ENCODE data around the gene KCNIP4. TPM values are rescaled to one million over a fixed set of nuclear protein-coding genes. Genes with fewer than 3 reads are reported as not detected.

The KCNIP4 gene
- total RNA-seq, 1 donor from 2014 or later: 8.7 TPM

DNA sequence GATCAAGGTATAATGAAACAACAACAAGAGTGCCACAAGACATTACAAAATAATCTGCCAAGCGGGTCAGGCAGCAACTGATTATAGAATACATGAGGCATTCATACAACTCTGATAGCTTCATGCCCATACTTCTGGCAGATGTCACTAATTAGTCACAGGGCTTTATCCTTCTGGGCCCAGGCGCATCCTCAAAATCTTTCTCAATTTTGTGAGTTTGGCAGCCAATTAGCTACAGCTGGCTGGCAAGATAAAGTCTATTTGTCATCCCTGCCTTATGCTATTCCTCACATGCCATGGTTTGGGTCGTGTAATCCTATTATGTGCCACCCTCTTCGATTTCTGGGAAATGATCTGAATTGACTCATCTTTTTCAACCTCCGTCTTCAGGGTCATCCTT, 994.0 kb downstream of the KCNIP4 start:
- DNase-seq (ENCODE audit: low read depth): no peak

DNA sequence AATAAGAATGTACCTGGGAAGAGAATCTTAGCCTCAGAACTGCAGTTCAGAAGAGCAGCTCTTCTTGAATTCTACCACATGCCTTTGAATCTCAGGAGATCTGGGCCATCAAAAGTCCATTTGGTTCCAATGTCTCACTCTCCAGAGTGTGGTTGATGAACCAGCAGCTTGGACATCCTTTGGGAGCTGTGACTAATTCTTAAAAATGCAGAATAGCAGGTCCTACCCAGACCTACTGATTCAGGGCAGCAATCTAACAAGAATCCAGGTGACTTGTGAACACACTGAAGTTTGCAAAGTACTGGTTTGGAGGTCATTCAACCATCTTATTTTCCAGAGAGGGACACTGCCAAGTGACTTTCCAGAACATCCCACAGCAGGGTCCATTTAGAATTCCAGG, 1003.6 kb downstream of the KCNIP4 start:
- DNase-seq (ENCODE audit: low read depth): peak; percentile 9

DNA sequence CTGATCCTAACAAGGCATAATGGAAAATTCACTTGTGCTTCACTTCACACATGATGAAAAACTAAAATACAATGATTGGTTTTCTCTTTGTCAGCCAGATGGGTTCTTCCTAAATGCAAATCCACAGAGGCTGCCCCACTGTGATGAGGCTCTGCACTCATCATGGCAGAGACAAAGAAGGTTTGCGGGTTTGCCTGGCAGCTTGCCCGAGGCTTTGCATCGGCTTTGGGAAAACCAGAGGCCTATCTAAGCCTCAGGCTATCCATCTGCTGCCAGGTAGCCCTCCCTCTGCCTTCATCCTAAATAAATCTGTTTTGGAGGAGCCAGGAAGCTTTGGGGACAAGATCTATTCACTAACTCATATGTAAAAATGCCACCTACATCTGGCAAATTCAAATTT, 1004.1 kb downstream of the KCNIP4 start:
- DNase-seq (ENCODE audit: low read depth): no peak

DNA sequence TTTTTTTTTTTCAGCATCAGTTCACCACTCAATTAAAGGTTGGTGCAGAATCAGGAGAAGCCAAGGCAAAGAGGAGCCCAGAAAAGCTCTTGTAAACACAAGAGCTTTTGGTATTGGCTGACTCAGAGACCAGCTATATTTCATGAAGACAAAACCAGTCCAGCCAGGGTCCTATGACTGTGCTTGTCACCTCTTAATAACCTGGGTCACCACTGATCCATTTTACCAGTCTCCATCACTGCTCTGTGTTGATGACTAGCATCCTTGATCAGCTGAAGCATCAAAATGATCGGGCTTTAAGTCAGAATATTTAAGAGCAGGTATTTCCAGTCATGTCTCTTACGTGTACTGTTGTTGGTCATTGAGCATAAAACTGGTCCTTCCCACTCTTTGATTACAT, 1010.4 kb downstream of the KCNIP4 start:
- DNase-seq (ENCODE audit: low read depth): no peak

DNA sequence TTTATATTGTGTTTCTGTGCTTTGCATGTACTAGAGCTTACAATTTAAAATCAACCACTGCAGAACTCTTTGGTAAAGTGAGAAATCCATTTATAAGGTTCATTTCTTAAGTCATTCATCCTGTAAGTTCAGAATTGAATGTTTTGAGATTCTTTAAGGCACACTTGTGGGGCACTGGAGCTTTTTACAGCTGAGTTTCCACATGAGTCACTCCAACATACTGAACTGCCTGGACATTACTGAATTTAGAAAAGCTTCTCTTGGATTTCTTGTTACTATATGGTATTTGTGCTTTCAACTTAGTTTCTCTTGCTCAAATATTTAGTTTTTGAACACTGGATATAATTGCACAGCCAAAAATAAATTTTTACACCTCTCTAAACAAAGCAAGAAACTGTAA, 1022.0 kb downstream of the KCNIP4 start:
- DNase-seq (ENCODE audit: low read depth): peak; percentile 40

DNA sequence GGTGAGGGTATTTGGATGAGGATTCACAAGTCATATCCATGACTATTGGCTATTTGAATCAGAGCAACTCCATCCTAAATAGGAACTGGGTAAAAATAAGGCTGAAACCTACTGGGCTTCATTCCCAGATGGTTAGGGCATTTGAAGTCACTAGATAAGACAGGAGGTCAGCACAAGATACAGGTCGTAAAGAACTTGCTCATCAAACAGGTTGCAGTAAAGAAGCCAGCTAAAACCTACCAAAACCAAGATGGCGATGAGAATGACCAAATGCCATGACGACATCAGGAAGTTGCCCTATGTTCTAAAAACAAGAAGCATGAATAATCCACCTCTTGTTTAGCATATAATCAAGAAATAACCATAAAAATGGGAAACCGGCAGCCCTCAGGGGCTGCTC, 1023.4 kb downstream of the KCNIP4 start:
- DNase-seq (ENCODE audit: low read depth): no peak

DNA sequence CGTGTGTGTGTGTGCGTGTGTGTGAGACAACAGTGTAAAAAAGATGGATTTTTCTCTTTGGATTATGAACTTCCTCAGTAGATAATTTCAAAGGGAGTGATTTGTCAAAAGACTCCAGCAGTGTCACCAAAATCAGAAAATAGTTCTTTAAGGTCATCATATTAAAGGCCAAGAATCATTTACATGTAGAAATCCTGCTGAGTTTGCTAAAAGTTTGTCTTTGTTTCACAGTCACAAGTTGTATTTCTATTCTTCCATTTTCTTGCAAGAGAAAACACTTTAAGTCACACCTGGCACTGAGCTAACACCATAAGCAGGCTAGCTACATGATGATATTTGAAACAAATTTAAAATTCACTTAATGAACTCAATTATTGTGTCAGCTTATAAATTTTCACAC, 1025.6 kb downstream of the KCNIP4 start:
- DNase-seq (ENCODE audit: low read depth): no peak

DNA sequence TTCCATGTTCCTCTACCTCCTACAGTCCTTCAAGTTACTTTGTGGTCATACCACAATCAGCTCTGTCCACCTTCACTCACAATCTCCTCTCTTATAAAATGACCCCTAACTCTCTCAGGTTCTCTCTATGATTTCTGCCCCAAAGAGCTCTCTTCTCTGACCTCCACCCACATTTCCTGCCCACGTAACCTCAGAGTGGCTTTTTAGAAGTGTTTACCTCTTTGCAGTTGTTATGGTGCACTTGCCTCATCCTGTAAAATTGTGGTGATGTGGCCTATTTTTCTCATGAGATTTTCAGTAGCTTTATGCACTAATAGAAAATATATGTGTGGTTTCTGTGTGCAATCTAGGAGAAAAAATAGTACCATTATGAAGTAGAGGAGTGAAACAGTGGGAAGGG, 1032.5 kb downstream of the KCNIP4 start:
- peak; percentile 11 for DNase-seq (ENCODE audit: low read depth)

DNA sequence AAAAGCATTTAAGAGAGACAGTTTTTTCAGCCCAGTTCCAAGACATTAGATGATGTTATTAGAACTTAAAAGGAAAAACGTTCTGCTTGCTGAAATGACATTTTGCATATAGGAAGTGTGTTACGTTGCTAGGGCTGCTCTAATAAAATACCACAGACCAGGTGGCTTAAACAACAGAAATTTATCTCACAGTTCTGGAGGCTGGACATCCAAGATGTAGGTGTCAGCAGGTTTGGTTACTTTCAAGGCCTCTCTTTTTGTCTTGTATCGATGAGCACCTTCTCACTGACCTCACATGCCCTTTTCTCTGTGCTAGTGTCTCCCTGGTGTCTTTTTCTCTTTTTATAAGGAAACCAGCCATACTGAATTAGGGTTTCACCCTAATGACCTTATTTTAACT, 1043.6 kb downstream of the KCNIP4 start:
- no peak for DNase-seq (ENCODE audit: low read depth)

DNA sequence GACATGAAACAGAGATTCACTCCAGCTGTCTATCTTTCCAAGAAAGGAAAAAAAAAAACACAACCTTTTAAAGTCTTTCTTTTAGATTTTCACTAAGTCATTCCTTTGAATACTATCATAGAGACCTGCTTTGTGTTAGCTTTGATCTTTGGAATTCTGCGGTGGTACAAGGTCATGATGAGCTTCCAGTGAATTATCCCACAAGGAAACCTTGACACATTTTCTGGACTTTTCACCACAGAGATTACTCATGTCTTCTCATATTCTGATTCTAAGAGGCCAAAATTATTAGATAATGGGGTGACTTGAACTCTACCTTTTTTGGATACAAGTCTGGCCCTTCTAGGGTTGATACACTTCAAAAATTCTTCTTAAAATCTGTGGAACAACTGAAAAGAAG, 1046.7 kb downstream of the KCNIP4 start:
- no peak for DNase-seq (ENCODE audit: low read depth)

DNA sequence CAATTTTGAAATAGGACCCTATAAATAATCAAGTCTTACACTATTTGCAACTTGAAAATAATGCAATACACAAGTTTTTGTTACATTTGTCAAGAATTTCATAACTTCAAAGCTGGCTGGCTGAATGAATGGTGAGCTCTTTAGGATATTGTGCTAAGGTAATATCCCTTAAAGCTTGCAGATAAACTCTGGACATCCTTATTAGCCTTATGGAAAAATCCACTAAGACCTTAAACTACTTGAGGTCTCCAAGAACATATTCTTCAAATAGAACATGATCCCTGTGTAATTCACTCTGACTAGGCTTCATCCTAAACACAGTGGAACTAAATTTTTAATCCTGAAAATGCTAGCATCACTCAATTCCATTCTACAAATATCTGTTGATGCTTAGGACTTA, 1049.0 kb downstream of the KCNIP4 start:
- no peak for DNase-seq (ENCODE audit: low read depth)

DNA sequence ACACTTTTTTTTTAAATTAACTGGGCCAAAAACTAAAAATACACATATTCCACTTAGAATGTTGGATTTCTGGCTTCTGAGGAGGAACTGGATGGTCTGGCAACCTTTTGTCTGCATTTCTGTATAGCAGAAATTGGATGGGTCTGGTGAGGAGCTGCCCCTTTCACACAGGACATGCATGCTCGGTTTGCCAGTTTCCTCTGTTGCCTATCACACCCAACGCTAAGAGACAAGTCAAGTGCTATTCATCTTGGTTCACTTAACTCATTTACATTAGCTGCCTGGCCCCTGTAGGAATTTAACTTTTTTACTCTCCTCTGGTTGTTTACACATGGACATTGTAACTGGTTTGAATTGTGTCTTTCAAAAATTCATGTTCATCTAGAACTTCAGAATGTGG, 1052.6 kb downstream of the KCNIP4 start:
- no peak for DNase-seq (ENCODE audit: low read depth)

DNA sequence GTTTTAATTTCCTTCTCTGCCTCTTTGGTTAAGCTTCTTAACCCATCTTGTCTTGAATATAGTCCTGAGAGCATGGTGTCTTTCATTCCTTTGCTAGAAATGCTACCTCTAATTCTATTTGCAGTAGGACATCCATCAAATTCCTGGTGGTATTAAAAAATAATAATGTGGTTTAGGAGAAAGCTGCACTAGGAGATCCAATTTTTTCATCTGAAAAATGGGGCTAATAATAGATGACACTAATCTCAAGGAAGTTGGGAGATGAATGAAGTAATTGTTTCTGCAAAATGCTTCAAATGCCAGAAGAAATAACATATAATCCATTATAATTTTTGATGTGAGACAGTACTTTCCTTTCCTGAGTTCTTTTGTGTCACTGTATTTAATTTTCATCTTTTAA, 1053.4 kb downstream of the KCNIP4 start:
- no peak for DNase-seq (ENCODE audit: low read depth)

DNA sequence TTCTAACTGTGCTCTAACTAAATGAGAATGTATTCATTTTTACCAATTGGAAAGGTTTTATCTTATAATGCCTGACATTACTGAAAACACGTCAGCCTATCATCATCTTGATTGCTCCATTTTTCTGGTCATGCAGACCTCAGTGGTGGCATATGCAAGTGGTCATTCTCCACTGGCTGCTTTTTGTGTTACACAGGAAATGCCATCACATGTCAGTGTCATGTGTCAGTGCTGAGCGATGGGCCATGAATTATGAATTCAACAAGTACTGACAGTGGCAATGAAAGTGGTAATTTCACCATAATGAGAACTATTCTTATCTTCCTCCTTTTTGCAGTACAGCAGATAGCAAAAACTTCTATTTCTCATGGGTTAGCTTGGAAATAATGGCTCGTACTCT, 1057.8 kb downstream of the KCNIP4 start:
- no peak for DNase-seq (ENCODE audit: low read depth)

DNA sequence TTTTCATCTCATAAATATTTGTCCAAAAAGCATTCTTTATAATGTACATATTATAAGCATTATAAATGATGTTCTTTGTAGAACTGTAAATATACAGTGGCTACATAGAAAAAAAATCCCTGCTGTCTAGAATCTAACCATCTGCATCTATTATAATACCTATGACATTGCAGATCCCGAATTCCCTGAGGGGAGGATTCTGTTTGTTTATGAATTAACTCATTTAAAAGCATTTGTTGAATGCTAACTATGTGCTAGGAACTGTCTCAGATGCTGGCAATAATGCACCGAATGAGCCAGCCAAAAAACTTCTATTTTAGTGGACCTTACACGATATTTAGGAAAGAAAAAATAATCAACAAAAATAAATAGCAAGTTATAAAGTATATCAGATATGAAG, 1058.7 kb downstream of the KCNIP4 start:
- no peak for DNase-seq (ENCODE audit: low read depth)

DNA sequence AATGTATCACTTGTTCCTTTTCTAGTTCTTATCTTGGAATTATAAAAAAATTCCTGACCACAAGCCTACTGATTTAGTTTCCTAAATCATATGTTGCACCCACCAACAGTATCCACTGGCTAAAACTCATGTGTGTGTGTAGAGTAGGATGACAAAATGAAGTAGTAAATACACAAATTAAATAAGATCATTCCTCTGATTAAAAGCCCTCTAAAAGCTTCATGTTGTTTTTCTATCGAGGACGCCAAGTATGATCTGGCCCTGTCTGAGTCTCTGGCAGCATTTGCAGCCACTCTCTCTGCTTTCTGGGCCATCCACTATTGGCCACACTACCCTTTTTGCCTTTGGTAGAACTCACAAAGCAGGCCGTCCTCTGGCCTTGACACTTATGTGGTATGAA, 1064.9 kb downstream of the KCNIP4 start:
- DNase-seq (ENCODE audit: low read depth): no peak

DNA sequence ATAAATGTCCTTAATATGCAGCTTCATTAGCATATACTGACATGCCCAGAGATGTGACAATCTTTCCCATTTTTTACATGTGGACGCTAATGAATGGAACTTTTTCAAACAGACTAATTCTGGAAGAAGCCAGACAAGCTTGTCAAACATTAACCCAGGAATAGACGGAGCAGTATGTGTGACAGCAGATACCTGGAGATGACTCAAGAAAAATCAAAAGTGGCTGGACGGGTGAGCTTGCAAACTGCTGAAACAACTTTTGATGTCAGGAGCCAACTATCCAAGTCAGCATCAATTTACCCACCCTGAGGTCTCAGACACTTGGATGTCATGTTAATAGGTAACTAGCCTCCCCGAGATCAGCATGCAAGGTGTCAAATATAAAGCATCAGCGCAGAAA, 1065.3 kb downstream of the KCNIP4 start:
- peak; percentile 85 for DNase-seq (ENCODE audit: low read depth)

DNA sequence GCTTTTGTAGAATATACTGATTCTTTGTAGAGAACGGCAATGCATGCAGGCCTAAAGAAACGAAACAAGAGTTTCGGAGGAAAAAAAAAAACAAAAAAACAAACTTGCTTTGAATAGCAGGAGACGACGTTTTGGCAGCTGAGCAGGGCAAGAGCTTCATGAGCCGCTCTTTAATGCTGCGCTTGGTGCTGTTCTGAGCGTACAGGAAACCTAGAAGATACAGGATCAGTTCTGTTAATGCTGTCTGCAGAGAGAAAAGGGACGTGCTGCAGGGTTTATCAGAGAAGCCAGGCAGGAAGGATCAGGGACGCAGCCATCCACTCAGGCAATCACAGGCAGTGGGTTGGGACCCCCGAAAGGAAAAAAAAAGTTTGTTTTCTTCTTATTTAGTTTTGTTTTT, 1066.1 kb downstream of the KCNIP4 start:
- DNase-seq (ENCODE audit: low read depth): no peak

DNA sequence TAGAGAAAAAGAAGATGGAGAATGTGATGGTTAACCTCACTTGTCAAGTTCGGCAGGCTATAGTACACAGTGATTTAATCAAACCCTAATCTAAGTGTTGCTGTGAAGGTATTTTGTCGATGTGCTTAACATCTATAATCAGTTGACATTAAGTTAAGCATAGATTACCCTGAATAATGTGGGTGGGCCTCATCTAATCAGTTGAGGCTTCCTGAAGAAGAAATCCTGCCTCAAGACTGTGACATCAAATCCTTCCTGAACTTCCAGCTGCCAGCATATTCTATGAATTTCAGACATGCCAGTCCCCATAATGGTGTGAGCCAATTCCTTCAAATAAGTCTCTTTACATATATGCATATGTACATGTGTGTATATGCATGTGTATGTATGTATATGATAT, 1066.9 kb downstream of the KCNIP4 start:
- DNase-seq (ENCODE audit: low read depth): no peak

DNA sequence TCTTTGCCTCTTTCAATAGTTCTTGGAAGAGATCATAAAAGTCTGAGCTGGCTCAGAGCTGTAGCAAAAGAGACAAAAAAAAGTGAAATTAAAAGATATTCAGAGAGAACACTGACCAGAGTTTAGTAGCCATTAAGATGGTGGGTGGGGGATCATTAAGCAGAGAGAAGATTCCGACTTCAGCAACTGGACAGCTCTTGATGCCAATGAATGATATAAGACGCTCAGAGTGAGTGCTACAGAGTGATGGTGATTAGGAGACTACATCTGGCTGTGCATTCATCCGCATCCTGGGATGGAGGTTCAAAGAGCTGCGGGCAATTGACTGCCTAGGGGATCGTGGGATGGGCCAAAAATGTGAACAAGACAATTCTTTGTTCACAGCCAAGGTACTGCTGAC, 1069.8 kb downstream of the KCNIP4 start:
- no peak for DNase-seq (ENCODE audit: low read depth)

DNA sequence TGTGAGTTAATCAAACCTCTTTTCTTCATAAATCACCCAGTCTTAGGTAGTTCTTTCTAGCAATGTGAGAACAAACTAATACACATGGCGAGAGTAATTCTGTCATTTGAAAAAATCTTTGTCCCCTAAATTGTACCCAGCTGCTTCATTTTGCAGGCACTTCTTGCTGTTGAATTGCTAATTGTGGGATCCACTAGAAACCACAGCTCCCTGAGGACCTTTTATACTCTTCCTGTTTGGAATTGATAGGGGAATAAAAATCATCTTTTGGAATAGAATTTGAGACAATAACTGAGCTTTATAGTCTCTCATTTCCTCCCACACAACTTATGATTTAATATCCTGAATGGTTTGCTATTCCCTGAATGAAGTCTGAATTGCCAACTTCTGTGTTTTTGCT, 1078.1 kb downstream of the KCNIP4 start:
- DNase-seq (ENCODE audit: low read depth): no peak

DNA sequence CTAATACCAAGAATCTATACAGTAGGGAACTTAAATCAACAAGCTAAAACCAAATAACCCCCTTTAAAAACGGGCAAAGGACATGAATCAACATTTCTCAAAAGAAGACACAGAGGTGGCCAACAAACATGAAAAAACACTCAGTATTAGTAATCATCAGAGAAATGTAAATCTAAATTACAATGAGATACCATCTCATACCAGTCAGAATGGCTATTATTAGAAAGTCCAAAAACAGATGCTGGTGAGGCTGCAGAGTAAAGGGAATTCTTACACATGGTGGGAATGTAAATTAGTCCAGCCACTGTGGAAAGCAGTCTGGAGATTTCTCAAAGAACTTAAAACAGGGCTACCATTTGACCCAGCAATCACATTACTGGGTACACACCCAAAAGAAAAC, 1080.5 kb downstream of the KCNIP4 start:
- no peak for DNase-seq (ENCODE audit: low read depth)

DNA sequence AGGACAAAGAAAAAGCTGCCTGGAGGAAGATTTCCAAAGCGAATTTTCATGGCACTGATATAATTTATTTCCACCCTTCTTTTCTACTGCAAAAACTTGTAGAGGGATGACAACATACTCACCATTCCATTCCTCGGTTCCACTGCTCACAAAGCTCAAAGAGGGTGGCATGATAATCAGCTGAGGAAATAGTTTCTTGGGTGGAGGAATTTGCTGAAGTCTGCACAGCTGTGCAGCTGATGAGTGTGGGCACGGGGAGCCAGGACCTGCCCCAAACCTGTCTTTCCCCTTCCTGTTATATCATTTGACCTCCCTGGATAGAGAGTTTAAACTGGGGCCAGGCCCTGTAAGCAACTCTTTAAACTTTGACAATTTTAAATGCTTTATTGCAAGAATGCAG, 1087.7 kb downstream of the KCNIP4 start:
- no peak for DNase-seq (ENCODE audit: low read depth)

DNA sequence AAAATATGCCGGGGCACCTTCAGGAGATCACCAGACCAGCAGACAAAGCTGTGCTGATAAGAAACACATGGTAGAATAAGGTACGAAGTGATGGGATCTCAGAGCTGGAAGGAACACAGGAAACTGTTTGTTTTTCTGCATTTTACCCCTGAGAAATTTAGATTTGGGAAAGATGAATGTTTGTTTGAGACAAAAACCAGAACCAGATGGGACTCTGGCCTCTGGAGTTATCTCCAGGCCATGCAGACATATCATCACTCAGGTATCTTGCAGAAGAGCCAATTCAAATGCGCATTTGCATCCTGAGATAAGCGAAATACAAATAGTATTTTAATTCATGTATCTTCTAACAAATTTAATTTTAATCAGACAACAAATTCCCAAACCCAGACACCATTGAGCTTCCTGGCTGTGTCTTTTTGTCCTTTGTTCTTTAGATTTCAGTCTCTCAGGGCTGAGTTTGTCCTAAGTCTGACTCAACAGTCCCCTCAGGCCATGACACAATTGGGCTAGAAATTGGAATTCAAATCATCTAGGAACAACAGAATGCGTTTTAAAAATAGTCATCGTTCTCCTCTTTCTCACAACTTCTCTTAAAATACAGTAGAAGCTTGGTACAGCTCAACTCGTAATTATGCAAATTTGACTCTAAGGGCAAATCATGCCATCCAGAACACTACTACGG, 1089.3 kb downstream of the KCNIP4 start:
- no peak for DNase-seq (ENCODE audit: low read depth)

DNA sequence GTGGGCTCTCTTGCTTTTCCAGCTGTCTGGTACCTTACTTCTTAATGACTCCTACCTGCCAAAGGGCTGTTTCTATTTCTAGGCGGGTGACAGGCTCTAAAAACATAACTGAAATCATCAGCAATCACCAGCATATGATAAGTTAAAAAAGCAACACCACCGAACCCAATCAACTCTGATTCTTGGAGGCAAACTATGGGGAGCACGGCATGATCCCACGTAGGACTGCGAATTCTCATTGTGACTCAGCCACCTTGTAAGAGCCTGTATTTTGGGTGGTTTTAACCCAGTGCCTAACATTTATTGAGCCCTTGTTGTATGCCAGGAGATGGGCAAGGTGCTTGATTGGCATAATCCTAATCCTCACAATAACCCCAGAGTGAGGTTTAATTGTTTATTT, 1091.5 kb downstream of the KCNIP4 start:
- no peak for DNase-seq (ENCODE audit: low read depth)
